ENCODE data around the gene MEGF11.

The MEGF11 gene

DNA sequence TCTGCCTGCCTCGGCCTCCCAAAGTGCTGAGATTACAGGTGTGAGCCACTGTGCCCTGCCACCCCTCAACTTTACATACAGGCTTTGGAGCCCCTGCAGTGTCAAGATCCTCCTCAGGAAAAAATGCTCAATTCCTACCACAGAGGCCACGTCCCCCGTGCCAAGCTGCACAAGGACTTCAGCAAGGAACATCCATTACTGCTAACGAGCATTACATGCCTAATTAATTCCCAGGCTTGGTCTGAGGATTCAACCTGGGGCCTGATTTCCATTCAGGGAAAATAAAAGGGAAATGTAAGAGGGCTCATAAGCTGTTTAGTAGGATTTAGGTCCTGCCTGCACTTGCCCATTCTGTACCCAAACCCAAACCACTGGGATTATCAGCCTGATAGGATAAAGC lies 222.9 kb downstream of the MEGF11 start:
- DNase-seq (ENCODE audit: low spot score) (no peak), ATAC-seq (ENCODE audit: low read depth) (no peak)
- Histone ChIP-seq H3K4me1 (ENCODE audit: insufficient read depth, poor library complexity, severe bottlenecking) (peaks cover 11% of the 10 kb centered on the region), H3K27ac (ENCODE audit: poor library complexity, severe bottlenecking) (no peak overlapping the region), H3K4me3 (ENCODE audit: severe bottlenecking) (no peak overlapping the region), H3K36me3 (ENCODE audit: low read depth) (no peaks in the 10 kb centered on the region), H3K27me3 (ENCODE audit: insufficient read depth, poor library complexity, severe bottlenecking) (no peaks in the 10 kb centered on the region), H3K9me3 (ENCODE audit: severe bottlenecking) (no peaks in the 10 kb centered on the region)
- TF ChIP-seq, protein P1, sequence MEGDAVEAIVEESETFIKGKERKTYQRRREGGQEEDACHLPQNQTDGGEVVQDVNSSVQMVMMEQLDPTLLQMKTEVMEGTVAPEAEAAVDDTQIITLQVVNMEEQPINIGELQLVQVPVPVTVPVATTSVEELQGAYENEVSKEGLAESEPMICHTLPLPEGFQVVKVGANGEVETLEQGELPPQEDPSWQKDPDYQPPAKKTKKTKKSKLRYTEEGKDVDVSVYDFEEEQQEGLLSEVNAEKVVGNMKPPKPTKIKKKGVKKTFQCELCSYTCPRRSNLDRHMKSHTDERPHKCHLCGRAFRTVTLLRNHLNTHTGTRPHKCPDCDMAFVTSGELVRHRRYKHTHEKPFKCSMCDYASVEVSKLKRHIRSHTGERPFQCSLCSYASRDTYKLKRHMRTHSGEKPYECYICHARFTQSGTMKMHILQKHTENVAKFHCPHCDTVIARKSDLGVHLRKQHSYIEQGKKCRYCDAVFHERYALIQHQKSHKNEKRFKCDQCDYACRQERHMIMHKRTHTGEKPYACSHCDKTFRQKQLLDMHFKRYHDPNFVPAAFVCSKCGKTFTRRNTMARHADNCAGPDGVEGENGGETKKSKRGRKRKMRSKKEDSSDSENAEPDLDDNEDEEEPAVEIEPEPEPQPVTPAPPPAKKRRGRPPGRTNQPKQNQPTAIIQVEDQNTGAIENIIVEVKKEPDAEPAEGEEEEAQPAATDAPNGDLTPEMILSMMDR (IDR thresholded peaks at IDR 0.05; ENCODE audit: poor library complexity, severe bottlenecking), result no peak

DNA sequence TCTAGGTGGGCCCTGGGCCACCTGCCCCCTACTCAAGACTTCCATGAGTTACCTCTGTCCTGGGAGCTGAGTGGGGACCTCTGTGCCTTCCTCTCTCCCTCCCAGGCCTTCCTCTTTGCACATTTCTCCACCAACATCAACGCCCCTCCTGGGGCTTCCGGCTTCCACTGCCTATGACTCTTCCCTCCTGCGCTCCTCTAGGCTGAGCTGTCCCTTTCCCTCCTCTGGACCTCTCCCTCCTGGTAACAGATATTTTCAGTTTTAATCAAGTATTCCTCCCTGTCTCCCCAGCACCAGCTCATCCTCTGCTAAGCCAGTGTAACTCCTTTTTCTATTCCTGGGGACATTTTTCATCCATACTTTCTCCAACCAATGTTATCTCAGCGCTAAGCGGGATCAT lies 223.9 kb downstream of the MEGF11 start:
- no peaks in the 10 kb centered on the region for H3K9me3 ChIP-seq (ENCODE audit: severe bottlenecking)
- H3K36me3 ChIP-seq (ENCODE audit: low read depth), result no peaks in the 10 kb centered on the region
- H3K27me3 ChIP-seq (ENCODE audit: insufficient read depth, poor library complexity, severe bottlenecking), result no peaks in the 10 kb centered on the region
- H3K4me1 ChIP-seq (ENCODE audit: insufficient read depth, poor library complexity, severe bottlenecking), result peaks cover 21% of the 10 kb centered on the region
- DNase-seq (ENCODE audit: low spot score) (no peak), ATAC-seq (ENCODE audit: low read depth) (no peak)
- H3K4me3 ChIP-seq (ENCODE audit: severe bottlenecking), result no peak overlapping the region
- TF ChIP-seq, protein P1 (IDR thresholded peaks at IDR 0.05; ENCODE audit: poor library complexity, severe bottlenecking), result no peak
- H3K27ac ChIP-seq (ENCODE audit: poor library complexity, severe bottlenecking), result no peak overlapping the region

DNA sequence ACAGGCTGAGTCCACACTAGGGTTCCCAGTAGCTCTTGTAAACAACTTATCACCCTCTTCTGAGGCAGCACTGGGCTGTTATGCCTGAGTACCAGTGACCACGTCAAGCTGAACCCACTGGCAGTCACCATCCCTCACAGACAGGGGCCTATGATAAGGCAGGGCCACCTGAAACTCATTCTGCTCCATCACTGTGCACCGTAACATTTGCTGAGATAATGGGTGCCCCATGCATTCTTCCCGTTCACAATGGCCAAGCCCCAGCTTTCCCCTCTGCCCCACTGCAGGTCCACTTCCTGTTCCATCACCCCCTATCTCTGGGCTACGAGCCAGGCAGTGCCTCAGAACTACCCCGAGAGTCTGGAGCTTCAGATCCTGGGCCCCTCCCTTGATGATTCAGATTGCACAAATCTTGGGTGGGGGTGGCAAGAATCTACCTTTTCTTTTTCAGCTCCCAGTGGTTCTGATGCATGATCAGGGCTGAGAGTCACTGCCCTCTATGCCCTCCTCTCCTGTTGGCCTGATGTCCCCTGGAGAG lies 226.2 kb downstream of the MEGF11 start:
- H3K4me3 ChIP-seq (ENCODE audit: severe bottlenecking), result no peak overlapping the region
- H3K27me3 ChIP-seq (ENCODE audit: insufficient read depth, poor library complexity, severe bottlenecking), result no peaks in the 10 kb centered on the region
- H3K9me3 ChIP-seq (ENCODE audit: severe bottlenecking), result no peaks in the 10 kb centered on the region
- peak; percentile 93 for DNase-seq (ENCODE audit: low spot score)
- TF ChIP-seq, protein P1 (IDR thresholded peaks at IDR 0.05; ENCODE audit: poor library complexity, severe bottlenecking), result no peak
- no peaks in the 10 kb centered on the region for H3K36me3 ChIP-seq (ENCODE audit: low read depth)
- ATAC-seq (ENCODE audit: low read depth), result peak; percentile 85
- H3K4me1 ChIP-seq (ENCODE audit: insufficient read depth, poor library complexity, severe bottlenecking), result peaks cover 21% of the 10 kb centered on the region
- H3K27ac ChIP-seq (ENCODE audit: poor library complexity, severe bottlenecking), result peak overlapping the region; percentile 36

DNA sequence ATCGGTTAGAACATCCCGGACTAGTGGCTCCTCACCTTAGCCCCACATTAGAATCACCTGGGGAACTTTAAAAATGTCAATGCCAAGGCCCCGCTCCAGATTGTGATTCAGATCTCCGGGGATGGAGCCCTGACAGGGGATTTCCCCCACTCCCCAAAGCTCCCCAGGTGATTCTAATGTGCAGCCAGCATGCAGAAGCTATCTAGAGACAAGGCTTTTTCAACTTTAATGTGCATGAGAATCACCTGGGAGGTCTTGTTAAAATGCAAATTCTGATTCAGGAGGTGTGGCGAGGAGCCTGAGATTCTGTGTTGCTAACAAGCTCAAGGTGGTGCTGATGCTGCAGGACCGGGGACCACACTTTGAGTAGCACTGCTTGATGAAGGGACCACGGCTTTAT lies 227.6 kb downstream of the MEGF11 start:
- TF ChIP-seq, protein P1 (IDR thresholded peaks at IDR 0.05; ENCODE audit: poor library complexity, severe bottlenecking), result no peak
- Histone ChIP-seq H3K9me3 (ENCODE audit: severe bottlenecking) (no peaks in the 10 kb centered on the region), H3K27ac (ENCODE audit: poor library complexity, severe bottlenecking) (peak overlapping the region; percentile 15), H3K4me1 (ENCODE audit: insufficient read depth, poor library complexity, severe bottlenecking) (peaks cover 21% of the 10 kb centered on the region), H3K36me3 (ENCODE audit: low read depth) (no peaks in the 10 kb centered on the region), H3K4me3 (ENCODE audit: severe bottlenecking) (no peak overlapping the region), H3K27me3 (ENCODE audit: insufficient read depth, poor library complexity, severe bottlenecking) (no peaks in the 10 kb centered on the region)
- no peak for ATAC-seq (ENCODE audit: low read depth)
- no peak for DNase-seq (ENCODE audit: low spot score)

DNA sequence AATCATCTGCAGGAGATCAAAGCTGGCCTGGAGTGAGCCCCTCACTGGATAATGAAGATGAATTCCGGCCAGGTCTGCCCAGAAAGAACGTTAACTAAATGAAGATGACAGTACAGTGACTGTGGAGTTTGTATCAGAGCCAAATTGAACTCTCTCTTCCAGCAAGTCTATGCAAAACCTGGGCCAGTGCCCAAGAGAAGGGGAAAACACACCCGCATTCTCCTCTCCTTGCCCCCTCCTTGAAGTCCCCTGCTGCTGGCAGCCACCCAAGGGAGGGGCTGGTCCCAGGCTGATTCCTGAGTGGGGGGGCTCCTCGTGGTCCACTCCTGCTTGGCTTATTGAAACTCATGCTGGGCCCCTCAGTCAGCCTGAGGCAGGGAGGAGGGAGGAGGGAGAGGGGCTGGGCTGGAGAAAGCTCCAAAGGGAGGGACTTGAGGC lies 228.5 kb downstream of the MEGF11 start:
- ATAC-seq (ENCODE audit: low read depth) (peak; percentile 54), DNase-seq (ENCODE audit: low spot score) (no peak)
- no peak overlapping the region for H3K4me3 ChIP-seq (ENCODE audit: severe bottlenecking)
- peaks cover 21% of the 10 kb centered on the region for H3K4me1 ChIP-seq (ENCODE audit: insufficient read depth, poor library complexity, severe bottlenecking)
- TF ChIP-seq, protein P1 (IDR thresholded peaks at IDR 0.05; ENCODE audit: poor library complexity, severe bottlenecking), result no peak
- peak overlapping the region; percentile 15 for H3K27ac ChIP-seq (ENCODE audit: poor library complexity, severe bottlenecking)
- H3K27me3 ChIP-seq (ENCODE audit: insufficient read depth, poor library complexity, severe bottlenecking), result no peaks in the 10 kb centered on the region
- peaks cover 1% of the 10 kb centered on the region for H3K9me3 ChIP-seq (ENCODE audit: severe bottlenecking)
- no peaks in the 10 kb centered on the region for H3K36me3 ChIP-seq (ENCODE audit: low read depth)

All from RWPE2 (cell line).